ENCODE data around the gene CACNG5. TPM values are rescaled to one million over a fixed set of nuclear protein-coding genes. Genes with fewer than 3 reads are reported as not detected.

Gene CACNG5
- polyA plus RNA-seq, 5 donors: not detected

DNA sequence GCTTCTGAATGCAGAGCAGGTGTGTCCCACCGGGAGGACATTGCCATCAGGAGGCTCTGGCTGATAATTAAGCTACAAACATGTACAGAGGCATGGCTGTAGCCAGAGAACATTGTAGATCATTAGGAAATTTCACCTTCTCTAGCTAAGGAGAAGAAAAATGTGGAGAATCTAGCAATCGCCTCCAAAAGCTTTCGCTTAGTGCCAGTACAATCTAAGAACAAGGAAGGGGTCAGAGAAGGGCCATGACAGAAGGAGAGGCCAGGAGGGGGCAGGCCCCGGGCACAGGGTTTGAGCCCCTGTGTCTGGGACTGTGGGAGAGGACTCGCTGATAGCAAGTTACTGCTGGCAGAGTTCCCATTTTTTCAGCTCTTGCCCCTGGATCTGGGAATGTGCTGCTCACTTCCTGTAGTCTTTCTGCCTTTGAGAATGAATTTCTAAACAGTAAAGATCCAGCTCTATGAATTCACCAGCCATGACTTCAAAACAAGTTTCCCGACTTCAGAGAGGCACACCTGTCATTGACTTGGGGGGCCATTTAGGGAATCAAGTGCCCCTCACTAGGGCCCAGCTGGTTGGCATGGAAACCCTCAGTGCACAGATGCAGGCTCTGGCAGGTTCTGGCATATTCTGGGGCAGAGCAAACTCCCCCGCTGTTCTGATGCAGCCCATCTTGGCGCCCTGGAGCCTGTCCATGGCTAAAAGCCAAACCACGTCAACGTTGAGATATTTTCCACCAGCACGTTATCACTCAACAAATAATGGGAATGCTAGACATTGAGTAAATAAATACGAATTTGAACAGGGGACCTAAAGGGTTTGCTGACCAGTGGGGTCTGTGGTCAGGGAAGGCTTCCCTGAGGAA, 70.1 kb downstream of the CACNG5 start:
- peak; percentile 69 to 79 for DNase-seq

- peak; percentile 69 to 76 for DNase-seq
Measured at GRCh38 chr17:66906321-66907278, 71.7 kb downstream of the CACNG5 start.

- no peak for DNase-seq
Measured at GRCh38 chr17:66909804-66910373, 75.0 kb downstream of the CACNG5 start.

GRCh38 chr17:66910651-66911285, 75.9 kb downstream of the CACNG5 start:
- DNase-seq: no peak

DNA sequence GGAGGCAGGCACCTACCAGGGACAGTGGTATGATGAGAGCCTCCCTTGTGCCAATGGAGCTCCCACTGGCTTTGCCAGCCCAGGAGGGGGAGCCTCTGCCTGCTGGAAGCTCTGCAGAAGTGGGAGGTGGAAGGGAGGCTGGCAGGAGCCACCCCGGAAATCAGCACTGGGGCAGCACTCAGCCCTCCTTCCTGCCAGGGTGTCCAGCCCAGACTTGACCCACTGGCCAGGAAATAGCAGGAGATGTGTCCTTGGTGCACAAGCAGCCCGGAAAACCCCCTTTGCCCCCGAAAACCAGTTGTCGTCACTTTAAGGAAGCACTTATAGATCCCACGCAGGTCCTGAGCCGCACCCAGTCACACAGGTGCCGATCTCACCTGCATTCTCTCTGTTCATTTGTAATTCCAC, 80.3 kb downstream of the CACNG5 start:
- DNase-seq: no peak

GRCh38 chr17:66915792-66916191, 80.9 kb downstream of the CACNG5 start:
- DNase-seq: no peak

DNA sequence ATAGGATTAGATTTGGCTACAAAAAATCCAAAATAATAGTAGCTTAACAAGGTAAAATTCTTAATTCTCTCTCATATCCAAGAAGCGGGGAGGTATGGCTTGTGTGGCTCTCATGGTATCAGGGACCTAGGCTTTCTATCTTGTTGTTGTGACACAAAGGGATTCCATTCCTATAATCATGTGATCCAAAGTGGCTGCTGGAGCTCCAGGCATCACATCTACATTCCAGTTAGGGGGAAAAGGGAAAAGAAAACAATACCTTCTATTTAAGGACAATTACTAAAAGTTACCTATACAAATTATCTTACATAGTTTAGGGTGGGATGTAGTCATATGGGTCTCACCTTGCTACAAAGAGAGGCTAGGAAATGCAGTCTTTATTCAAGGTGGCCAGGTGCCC, 82.0 kb downstream of the CACNG5 start:
- DNase-seq: no peak

DNA sequence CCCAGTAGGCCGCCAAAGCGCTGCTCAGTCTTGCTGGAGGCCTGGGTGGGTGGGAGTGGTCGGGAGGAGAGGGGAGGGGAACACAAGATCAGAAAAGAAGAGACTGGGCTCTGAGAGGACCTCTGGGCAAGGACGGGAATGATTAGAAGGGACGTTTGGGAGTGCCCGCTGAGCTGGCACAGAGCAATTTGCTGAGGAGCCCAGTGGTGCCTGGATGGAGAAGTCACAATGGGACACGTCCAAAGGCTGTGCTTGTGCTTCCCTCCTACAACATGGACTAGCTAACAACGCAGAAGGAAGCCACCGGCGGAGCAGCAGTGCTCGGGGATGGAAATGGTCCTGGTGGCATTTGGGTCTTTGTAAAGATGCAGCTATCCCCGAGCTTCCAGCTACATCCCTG, 84.0 kb downstream of the CACNG5 start:
- DNase-seq: no peak

DNA sequence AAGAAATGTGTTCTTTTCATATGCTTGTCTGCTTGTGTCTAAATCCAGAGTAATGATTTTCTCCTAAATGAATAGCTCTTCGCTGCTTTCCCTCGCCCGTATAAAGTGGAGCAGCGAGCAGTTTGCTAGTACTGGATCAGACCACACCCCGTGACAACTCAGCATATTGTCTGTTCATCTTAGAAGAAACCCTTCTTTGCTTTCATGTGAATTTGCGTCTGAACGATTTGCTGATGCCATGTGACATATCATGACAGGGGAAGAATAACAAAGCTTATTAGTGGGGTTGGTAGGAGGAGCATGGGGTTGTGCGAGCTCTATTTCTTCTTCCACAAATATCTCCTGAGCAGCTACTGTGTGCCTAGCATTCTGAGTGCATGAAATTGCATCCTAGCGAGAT, 85.5 kb downstream of the CACNG5 start:
- DNase-seq: no peak

DNA sequence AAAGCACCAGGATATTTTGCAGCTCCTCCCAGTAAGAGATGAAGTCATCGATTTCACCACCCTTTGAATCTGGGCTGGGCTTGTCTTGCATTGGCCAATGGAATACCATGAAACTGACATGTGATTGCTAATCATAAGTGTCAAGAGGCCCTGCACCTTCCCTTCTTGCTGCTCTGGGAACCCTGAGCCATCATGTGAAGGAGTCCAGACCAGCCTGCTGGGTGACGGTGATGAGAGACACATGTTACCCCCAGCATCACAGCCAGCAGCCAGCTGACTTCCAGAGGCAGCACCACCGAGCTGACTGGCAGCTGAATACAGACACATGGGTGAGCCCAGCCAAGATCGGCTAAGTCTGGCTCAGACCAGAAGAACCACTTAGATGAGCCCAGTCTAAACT, 86.0 kb downstream of the CACNG5 start:
- no peak for DNase-seq

DNA sequence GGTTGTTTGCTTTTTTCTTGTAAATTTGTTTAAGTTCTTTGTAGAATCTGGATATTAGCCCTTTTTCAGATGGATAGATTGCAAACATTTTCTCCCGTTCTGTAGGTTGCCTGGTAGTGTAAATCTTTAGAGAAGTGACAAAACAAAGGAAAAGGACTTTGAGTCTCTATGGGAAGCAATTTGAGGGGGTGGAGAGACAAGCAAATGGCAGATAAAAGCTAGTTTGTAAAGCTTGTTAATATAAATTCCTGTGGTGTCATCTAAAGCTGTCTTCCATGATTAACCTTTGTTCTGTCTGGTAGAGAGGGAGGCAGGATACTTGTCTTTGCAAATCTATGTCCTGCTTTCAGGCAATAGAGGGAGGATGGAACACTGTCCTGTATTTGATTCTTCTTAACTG, 89.0 kb downstream of the CACNG5 start:
- DNase-seq: no peak

DNA sequence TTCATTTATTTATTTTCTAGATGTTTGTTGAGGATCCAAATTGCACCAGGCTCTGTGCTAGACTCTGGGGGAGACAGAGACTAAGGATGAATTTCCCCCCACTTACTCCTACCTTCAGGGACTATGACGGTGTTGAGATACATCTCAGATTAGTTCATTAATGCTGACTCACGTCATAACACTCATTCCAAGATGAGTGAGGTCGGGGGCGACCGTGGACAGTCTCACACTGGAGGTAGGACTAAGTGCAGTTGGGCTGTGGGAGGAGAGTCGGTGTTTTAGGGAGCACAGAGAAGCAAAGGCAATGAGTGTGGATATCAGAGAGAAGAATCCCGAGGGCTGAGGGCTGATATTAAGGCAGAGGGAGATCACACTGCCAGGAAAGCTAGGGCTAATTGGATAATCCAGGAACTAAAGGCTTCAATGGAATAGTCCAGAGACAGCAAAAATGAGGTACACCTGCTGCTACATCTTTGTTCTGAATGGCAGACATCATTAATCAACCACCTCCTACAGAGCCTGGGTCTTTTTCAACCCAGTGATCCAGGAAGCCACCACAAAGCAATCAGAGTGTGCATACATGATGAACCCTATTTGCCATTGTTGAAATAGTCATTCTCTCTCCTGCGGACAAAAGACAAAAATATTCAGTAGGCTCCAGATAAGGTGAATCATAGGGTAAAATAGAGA, 91.0 kb downstream of the CACNG5 start:
- no peak for DNase-seq

DNA sequence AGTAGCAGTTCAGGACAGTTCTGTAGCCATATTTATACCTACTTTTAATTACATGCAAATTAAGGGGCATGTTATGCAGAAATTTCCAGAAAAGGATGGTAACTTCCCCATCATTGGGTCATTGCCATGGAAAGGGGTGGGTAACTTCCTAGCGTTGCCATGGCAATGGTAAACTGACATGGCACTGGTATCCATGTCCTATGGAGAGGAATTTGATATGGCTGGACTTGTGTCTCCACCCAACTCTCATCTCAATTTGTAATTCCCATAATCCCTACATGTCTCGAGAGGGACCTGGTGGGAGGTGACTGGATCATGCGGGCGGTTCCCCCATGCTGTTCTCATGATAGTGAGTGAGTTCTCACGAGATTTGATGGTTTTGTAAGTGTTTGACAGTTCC, 94.0 kb downstream of the CACNG5 start:
- DNase-seq: no peak

DNA sequence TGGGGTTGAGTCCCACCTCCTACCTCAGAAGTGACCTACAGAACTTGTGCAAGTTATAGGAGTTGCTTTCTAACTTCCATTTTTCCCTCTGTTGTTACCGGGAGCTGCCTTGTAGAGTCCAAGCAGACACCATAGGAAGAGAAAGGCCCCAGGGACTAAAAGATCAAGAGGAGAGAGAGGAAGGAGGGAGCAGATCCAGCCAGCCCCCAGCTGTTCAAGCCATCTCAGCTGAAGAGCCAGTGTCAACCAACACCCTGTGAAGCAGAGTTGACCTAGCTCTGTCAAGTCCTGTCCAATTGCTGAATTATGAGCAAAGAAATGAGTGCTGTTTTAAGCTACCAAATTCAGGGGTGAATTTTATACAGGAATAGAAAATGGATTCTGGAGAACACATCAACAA, 94.7 kb downstream of the CACNG5 start:
- no peak for DNase-seq

DNA sequence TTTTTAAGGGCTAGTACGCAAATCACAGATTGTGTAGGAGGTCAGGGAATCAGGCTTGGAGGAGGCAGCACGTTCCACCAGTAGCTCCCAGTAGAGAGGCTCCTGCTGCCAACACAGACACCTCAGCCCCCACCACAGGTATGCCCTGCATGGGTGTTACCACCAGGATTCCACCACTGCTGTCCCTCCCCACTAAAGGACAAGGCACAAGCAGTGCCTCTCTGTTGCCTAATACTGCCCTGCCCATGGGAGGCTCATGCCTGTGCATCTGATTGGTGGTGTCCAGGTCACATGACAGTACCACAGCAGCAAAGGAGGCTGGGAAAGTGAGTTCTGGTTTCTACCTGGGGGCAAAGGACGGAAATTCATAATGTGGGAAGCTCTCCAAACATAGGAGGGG, 96.0 kb downstream of the CACNG5 start:
- no peak for DNase-seq

- no peak for DNase-seq
Measured at GRCh38 chr17:66932311-66932710, 97.4 kb downstream of the CACNG5 start.

- no peak for DNase-seq
Measured at GRCh38 chr17:66934040-66934439, 99.1 kb downstream of the CACNG5 start.
